ENCODE results near the gene ACYP2.

The ACYP2 gene

GRCh38 chr2:54249629-54250028, 134.2 kb downstream of the ACYP2 start:
- no peak for DNase-seq (ENCODE audit: extremely low read depth, low read depth)
- TF ChIP-seq CTCF (IDR thresholded peaks at IDR 0.05; ENCODE audit: low read depth, low read length) = no peak

- no peak for DNase-seq (ENCODE audit: extremely low read depth, low read depth)
- TF ChIP-seq CTCF (IDR thresholded peaks at IDR 0.05; ENCODE audit: low read depth, low read length) = no peak
Observed at GRCh38 chr2:54254180-54254579, 138.8 kb downstream of the ACYP2 start.

GRCh38 chr2:54255230-54256090, 140.0 kb downstream of the ACYP2 start:
- no peak for DNase-seq (ENCODE audit: extremely low read depth, low read depth)
- no peak for TF ChIP-seq CTCF (IDR thresholded peaks at IDR 0.05; ENCODE audit: low read depth, low read length)

- no peak for TF ChIP-seq CTCF (IDR thresholded peaks at IDR 0.05; ENCODE audit: low read depth, low read length)
- no peak for DNase-seq (ENCODE audit: extremely low read depth, low read depth)
Observed at GRCh38 chr2:54256091-54256694, 140.8 kb downstream of the ACYP2 start, which contains the start of gene TSPYL6. TSPYL6 (minus strand) TSS chr2:54256229; CDS start chr2:54256151, 78 bp downstream.

- no peak for DNase-seq (ENCODE audit: extremely low read depth, low read depth)
- no peak for TF ChIP-seq CTCF (IDR thresholded peaks at IDR 0.05; ENCODE audit: low read depth, low read length)
Observed at GRCh38 chr2:54258166-54258565, 142.8 kb downstream of the ACYP2 start.

- DNase-seq (ENCODE audit: extremely low read depth, low read depth) = no peak
- no peak for TF ChIP-seq CTCF (IDR thresholded peaks at IDR 0.05; ENCODE audit: low read depth, low read length)
Observed at GRCh38 chr2:54259413-54260240, 144.2 kb downstream of the ACYP2 start.

All from AG09319 (cell line).